ENCODE results near the gene CST2. TPM values are rescaled to one million over a fixed set of nuclear protein-coding genes. Genes with fewer than 3 reads are reported as not detected.
A peak's percentile ranks its signal among the peaks of the same experiment; 100 is the strongest.
"Not testable (repeated sequence)": the region's sequence is repeated elsewhere in the genome, so short reads cannot be mapped to it uniquely, and the experiment has no call there.

Gene CST2
- total RNA-seq, 1 donor from 2014 or later: not detected

DNA sequence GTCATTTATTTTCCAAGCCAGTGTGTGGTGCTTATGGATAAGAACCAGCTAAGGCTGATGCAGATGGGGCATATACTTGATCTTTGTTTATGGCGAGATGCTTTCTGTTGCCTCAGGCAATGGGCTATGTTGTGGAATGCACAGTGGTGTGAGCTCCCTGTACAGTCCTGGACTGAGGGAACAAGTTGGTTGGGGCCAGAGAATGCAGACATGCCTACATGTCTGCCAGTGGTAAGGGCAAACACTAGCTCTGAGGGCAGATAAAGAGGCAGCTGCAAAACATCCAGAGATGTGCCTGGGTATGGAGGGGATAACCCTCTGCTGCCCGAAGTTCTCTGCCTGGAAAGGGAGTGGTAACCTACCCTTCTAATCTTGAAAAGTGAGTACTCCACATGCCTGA, 16.2 kb downstream of the CST2 start:
- not testable (repeated sequence) for DNase-seq (ENCODE audit: low spot score)

DNA sequence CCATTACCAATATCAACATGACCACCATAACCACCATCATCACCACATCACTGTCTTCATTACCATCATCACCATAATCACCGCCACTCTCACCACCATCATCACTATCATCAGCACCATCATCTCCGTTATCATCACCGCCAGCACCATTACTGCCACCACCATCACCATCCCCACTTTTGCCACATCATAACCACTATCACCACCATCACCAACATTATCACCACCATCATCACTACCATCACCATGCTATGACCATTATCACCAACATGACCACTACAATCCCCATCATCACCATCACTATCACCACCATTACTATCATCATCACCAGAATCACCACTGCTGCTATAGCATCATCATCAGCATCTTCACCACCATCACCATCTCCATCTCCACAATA, 25.7 kb downstream of the CST2 start:
- DNase-seq (ENCODE audit: low spot score): no peak

DNA sequence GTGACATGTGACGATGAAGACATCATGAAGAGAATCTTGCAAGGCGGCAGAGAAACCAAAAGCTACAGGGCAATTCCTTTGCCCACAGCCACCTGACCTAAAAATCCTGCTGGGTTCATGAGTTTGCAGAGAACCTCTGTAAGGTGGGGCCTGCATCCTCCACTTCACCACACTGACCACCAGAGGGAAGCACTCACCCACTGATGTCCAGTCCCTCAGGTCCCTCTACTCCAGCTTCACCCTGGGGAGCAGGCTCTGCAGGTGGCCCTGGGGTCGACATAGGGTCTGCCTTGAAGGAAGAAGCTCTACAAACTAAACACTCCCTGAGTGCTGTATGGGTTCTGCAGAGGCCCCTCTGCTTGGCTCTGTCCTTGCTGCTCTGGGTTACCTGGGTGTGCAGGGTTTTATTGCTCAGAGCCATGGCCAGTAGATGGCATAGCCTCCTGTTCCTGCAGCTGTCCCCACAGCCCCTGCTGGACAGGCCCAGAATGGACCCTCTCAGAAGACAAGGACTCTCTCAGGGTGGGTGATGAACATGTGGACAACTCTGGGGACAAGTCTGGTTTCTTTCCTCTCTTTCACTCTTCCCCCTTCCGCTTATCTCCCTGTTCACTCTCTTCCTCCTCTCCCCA, 27.2 kb downstream of the CST2 start:
- not testable (repeated sequence) for DNase-seq (ENCODE audit: low spot score)

DNA sequence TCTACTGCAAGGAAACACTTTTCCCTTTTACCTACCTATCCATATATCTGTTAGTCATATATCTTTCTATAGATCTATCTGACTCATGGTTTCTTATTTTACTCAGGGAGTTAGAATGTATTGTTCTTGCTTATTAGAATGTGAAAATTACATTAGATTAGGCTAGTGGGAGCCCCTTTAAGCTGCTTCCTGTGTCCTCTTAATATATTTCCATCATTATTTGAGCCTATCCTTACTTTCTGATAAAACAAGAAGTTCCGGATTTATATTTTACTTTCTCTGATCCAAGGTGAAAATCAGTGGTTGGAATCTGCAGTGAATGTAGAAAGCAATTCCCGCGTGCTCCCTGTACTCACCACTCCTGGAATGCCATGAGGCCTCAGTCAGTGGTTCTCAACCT, 31.0 kb downstream of the CST2 start:
- DNase-seq (ENCODE audit: low spot score): no peak

DNA sequence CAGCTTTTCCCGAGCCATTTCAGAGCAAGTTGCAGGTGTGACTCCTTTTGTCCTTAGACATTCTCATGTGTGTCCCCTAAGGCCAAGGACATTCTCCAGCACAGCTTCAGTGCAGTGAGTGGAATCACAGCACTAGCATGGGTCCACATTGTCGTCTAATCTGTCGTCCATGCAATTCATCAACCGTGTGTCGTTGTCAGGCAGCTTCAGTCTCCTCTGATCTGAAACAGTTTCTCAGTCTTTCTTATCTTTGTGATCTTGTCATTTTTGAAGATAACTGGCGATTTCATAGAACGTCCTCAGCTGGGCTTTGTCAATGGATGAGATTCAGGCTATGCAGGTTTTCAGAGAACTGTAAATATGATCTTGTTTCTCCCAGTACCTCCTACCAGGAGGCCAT, 31.7 kb downstream of the CST2 start:
- peak; percentile 5 for DNase-seq (ENCODE audit: low spot score)

DNA sequence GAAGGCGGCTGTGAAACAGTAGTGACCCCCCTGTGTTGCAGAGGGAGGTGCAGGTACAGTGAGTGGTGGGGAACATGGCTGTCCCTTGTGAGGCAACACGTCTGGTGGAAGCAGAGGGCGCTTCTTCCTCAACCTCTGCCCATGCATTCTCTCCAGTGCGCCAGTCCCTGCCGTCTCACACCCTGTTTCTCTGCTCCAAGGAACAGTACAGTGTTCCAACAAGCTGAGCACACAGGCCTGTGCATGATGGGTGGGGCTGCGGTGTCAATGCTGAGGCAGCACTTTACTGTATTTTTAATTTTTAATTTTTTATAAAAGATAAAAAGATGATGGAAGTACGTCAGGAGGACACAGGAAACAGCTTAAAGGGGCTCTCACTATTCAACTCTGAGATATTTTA, 32.5 kb downstream of the CST2 start:
- no peak for DNase-seq (ENCODE audit: low spot score)

DNA sequence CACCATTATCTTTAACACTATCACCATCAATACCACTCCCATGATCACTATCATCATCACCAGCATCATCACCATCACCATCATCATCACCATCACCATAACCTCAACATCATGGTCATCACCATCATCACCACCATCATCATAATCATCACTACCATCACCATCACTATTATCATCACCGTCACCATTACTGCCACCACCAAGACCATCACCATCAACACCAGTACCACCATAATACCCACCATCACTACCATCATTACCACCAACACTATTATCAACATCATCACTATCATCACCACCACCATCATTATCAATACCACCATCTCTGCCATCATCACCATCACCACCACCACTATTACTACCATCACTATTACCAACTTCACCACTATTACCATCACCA, 43.1 kb downstream of the CST2 start:
- no peak for DNase-seq (ENCODE audit: low spot score)

DNA sequence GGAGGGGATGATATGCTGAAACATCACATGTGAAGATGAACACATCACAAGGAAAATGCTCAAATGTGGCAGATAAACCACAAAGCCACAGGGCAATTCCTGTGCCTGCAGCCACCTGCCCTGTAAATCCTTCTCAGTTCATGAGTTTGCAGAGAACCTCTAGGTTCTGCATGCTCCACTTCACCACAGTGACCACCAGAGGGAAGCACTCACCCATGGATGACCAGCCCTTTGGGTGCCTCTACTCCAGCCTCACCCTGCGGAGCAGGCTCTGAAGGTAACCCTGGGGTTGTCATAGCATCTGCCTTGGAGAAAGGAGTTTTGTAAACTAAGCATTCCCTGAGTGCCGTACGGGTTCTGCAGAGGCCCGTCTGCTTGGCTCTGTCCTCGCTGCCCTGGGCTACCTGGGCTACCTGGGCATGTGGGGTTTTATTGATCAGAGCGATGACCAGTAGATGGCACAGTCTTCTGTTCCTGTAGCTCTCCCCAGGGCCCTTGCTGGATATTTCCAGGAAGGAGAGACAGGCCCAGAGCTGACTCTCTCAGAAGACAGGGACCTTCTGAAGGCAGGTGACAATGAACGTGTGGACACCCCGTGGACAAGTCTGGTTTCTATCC, 44.1 kb downstream of the CST2 start:
- DNase-seq (ENCODE audit: low spot score): peak; percentile 11

DNA sequence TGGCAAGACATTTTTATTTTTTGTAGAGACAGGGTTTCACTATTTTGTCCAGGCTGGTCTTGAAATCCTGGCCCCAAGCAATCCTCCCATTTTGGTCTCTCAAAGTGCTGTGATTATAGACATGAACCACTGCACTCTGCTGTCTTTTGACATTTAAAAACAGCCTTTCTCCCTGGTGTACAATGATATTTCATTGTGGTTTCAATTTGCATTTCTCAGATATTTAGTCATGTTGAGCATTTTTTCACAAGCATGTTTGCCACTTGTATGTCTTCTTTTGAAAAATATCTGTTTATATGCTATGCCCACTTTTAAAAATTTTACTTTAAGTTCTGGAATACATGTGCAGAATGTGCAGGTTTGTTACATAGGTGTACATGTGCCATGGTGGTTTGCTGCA, 47.9 kb downstream of the CST2 start:
- not testable (repeated sequence) for DNase-seq (ENCODE audit: low spot score)

DNA sequence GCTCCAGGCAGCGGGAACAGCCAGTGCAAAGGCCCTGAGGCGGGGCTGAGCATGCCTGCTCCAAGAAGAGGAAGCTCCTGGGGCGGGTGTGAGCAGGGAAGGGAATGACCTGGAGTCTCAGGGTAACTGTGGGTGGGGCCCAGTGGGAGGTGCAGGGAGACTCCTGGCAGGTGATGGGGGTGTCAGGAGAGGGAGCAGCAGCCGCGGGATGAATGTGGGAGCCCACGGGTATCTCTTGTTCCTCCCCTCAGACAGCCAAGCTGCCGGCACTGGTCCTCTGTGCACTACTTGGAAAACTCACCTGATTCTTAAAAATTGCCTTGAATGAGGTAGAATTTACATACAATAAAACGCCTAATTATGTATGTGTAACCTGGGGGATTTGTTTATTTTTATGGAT, 49.1 kb downstream of the CST2 start:
- not testable (repeated sequence) for DNase-seq (ENCODE audit: low spot score)

DNA sequence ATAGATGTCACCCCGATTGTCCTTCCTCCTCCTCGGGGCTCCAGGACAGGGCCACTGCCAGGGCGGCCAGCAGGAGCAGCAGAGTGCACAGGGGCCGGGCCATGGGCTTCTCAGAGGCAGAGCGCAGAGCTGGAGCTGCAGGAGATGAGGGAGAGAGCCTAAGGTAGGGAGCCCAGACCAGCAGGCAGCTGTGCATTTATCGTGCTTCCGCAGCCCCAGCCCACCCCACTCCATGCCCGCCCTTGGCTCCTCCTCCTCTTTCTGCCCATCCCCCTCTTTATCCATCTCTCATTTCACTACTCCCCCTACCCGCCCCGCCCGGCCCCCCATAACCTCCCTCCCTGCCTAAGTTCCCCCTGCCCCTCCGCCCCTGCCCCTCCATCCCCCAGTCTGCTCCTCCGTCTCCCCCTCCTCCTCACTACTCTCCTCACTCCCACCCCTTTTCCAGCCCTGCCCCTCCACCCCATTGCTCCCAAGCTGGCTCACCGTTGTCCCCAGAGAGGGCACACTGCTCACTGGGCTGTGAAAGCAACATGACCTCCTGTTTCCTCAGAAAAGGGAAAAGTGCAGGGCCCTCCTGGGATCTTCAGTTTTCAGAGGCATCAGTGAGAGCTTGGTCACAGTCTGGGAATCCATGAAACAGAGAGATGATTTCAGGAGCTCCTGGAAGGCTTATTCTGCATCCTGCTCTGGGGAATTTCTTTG, 50.3 kb downstream of the CST2 start:
- no peak for DNase-seq (ENCODE audit: low spot score)

DNA sequence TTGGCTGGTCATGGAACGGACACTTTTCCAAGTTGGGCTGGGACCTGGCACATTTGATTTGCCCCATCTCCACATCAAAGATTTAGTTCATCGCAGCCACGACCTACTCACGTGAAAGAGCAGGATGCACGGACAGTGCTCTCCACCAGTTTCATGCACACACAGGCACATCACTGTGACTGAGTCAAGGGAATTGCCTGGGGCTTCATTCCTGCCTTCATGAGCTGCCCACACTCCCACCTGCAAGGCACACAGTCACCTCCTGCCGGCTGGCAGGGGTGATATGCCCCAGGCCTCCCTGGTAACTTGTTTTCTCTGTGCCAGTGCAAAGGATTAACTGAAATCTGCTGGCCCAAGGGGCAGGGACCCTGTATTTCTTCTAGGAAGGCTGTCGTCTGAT, 52.4 kb downstream of the CST2 start:
- no peak for DNase-seq (ENCODE audit: low spot score)

Other genes with a start within 250 kb of the CST2 start
- not detected for gene CST9, start 220.8 kb downstream of the CST2 start, total RNA-seq (ENCODE audit: insufficient read depth, low replicate concordance)
- gene CST3, start 188.8 kb downstream of the CST2 start, total RNA-seq (ENCODE audit: insufficient read depth, low replicate concordance): 92.7 TPM
- gene CST4, start 137.7 kb downstream of the CST2 start, total RNA-seq (ENCODE audit: insufficient read depth, low replicate concordance): not detected
- not detected for gene CST1, start 75.8 kb downstream of the CST2 start, total RNA-seq (ENCODE audit: insufficient read depth, low replicate concordance)
- gene CST5, start 53.0 kb upstream of the CST2 start, total RNA-seq (ENCODE audit: insufficient read depth, low replicate concordance): not detected
- not detected for gene GGTLC1, start 162.1 kb upstream of the CST2 start, total RNA-seq (ENCODE audit: insufficient read depth, low replicate concordance)

Measured in umbilical cord (tissue), 2 donors.